ENCODE data around the gene KLHDC10. TPM values are rescaled to one million over a fixed set of nuclear protein-coding genes. Genes with fewer than 3 reads are reported as not detected.

The KLHDC10 gene
- 25.1 and 29.0 TPM in 2 replicates for total RNA-seq
- 7.2 and 8.0 TPM in 2 replicates for polyA plus RNA-seq

- no peaks in the 10 kb centered on the region for H3K27me3 ChIP-seq
- WGBS (ENCODE audit: low lambda C conversion rate, missing lambda C conversion rate): 2% methylated on average over 41 of the region's 57 CpGs
- peaks cover 15% of the 10 kb centered on the region for H3K4me1 ChIP-seq (ENCODE audit: insufficient read depth)
- H3K4me2 ChIP-seq: peak within 1 kb of the TSS; percentile 77
- peaks cover 2% of the 10 kb centered on the region for H4K20me1 ChIP-seq (ENCODE audit: insufficient read depth, poor library complexity, severe bottlenecking)
- H3K27ac ChIP-seq: peak within 1 kb of the TSS; percentile 87
- TF ChIP-seq EZH2 (IDR thresholded peaks at IDR 0.05; ENCODE audit: borderline replicate concordance) (no peak), EZH2phosphoT487 (IDR thresholded peaks at IDR 0.05; ENCODE audit: low read depth, severe bottlenecking, unreplicated experiment) (no peak), CTCF (IDR thresholded peaks at IDR 0.05; ENCODE audit: poor library complexity) (no peak)
- H3K36me3 ChIP-seq (replicated peaks; ENCODE audit: insufficient read depth, low read depth): no peaks in the 10 kb centered on the region
- no peaks in the 10 kb centered on the region for H3K9me3 ChIP-seq (ENCODE audit: low read depth)
- peak; percentile 98 for DNase-seq (ENCODE audit: low spot score)
- H3K9me2 ChIP-seq (replicated peaks; ENCODE audit: insufficient read depth): no peaks in the 10 kb centered on the region
- peaks cover 47% of the 10 kb centered on the region for H3K79me2 ChIP-seq
- H2AFZ ChIP-seq: peak within 1 kb of the TSS; percentile 91
- peak within 1 kb of the TSS; percentile 56 for H3K4me3 ChIP-seq
These were observed at the start of gene KLHDC10 for GRCh38 chr7:130069978-130070860. KLHDC10 (plus strand) TSS chr7:130070534; CDS start chr7:130070644, 110 bp downstream.

GRCh38 chr7:130021105-130021834 is 49.1 kb upstream of the KLHDC10 start:
- DNase-seq (ENCODE audit: low spot score): no peak
- no peak overlapping the region for H2AFZ ChIP-seq
- no peak for TF ChIP-seq CTCF (IDR thresholded peaks at IDR 0.05; ENCODE audit: poor library complexity)
- no peak for TF ChIP-seq EZH2phosphoT487 (IDR thresholded peaks at IDR 0.05; ENCODE audit: low read depth, severe bottlenecking, unreplicated experiment)
- TF ChIP-seq EZH2 (IDR thresholded peaks at IDR 0.05; ENCODE audit: borderline replicate concordance): no peak
- H3K36me3 ChIP-seq (replicated peaks; ENCODE audit: insufficient read depth, low read depth): no peaks in the 10 kb centered on the region
- H3K9me2 ChIP-seq (replicated peaks; ENCODE audit: insufficient read depth): no peaks in the 10 kb centered on the region
- 95% methylated on average over 10 of the region's 10 CpGs for WGBS (ENCODE audit: low lambda C conversion rate, missing lambda C conversion rate)
- no peaks in the 10 kb centered on the region for H4K20me1 ChIP-seq (ENCODE audit: insufficient read depth, poor library complexity, severe bottlenecking)
- no peak overlapping the region for H3K27ac ChIP-seq
- H3K4me1 ChIP-seq (ENCODE audit: insufficient read depth): no peaks in the 10 kb centered on the region
- no peaks in the 10 kb centered on the region for H3K9me3 ChIP-seq (ENCODE audit: low read depth)
- no peaks in the 10 kb centered on the region for H3K27me3 ChIP-seq
- no peak overlapping the region for H3K4me3 ChIP-seq
- H3K79me2 ChIP-seq: no peaks in the 10 kb centered on the region
- H3K4me2 ChIP-seq: no peak overlapping the region

- WGBS (ENCODE audit: low lambda C conversion rate, missing lambda C conversion rate): 94% methylated on average over 9 of the region's 9 CpGs
- DNase-seq (ENCODE audit: low spot score): no peak
- Histone ChIP-seq H3K27ac (no peak overlapping the region), H3K9me2 (replicated peaks; ENCODE audit: insufficient read depth) (no peaks in the 10 kb centered on the region), H3K27me3 (no peaks in the 10 kb centered on the region), H3K9me3 (ENCODE audit: low read depth) (no peaks in the 10 kb centered on the region), H3K36me3 (replicated peaks; ENCODE audit: insufficient read depth, low read depth) (no peaks in the 10 kb centered on the region), H4K20me1 (ENCODE audit: insufficient read depth, poor library complexity, severe bottlenecking) (no peaks in the 10 kb centered on the region), H2AFZ (no peak overlapping the region), H3K4me1 (ENCODE audit: insufficient read depth) (no peaks in the 10 kb centered on the region), H3K79me2 (no peaks in the 10 kb centered on the region), H3K4me2 (no peak overlapping the region), H3K4me3 (no peak overlapping the region)
- no peak for TF ChIP-seq EZH2phosphoT487 (IDR thresholded peaks at IDR 0.05; ENCODE audit: low read depth, severe bottlenecking, unreplicated experiment)
- no peak for TF ChIP-seq CTCF (IDR thresholded peaks at IDR 0.05; ENCODE audit: poor library complexity)
- TF ChIP-seq EZH2 (IDR thresholded peaks at IDR 0.05; ENCODE audit: borderline replicate concordance): no peak
These were observed 48.2 kb upstream of the KLHDC10 start for GRCh38 chr7:130022115-130022514.
